Endodermal cell (in vitro differentiated cells): Measurements from ENCODE around the gene GPM6B. TPM values are rescaled to one million over a fixed set of nuclear protein-coding genes. Genes with fewer than 3 reads are reported as not detected.

ENCODE experiments used
- DNase-seq: peaks from one replicate; pipeline ENCODE4 v3.0.0-alpha.2; 2017
- H3K27ac ChIP-seq: 2 replicates; pipeline ENCODE4 v1.5.1; 2013; ENCODE audit warnings: mild to moderate bottlenecking, low read depth, low read length, moderate library complexity
- H3K27me3 ChIP-seq: 2 replicates; pipeline ENCODE4 v1.6.1; 2013; ENCODE audit warnings: mild to moderate bottlenecking, low read length, moderate library complexity; ENCODE audit not compliant: insufficient read depth, control insufficient read depth, poor library complexity, severe bottlenecking
- H3K36me3 ChIP-seq: 2 replicates; pipeline ENCODE4 v1.7.0; 2013; ENCODE audit warnings: mild to moderate bottlenecking, low read length, moderate library complexity; ENCODE audit not compliant: control insufficient read depth, insufficient read depth
- H3K4me1 ChIP-seq: one replicate; pipeline ENCODE4 v1.7.0; 2013; ENCODE audit warnings: low read length; ENCODE audit not compliant: control insufficient read depth, insufficient read depth
- H3K4me3 ChIP-seq: 2 replicates; pipeline ENCODE4 v1.5.1; 2013; ENCODE audit warnings: mild to moderate bottlenecking, low read length, moderate library complexity
- H3K9ac ChIP-seq: 2 replicates; pipeline ENCODE4 v1.6.1; 2013; ENCODE audit warnings: mild to moderate bottlenecking, low read length, moderate library complexity; ENCODE audit not compliant: poor library complexity, severe bottlenecking; ENCODE audit errors: extremely low read depth
- H3K9me3 ChIP-seq: 2 replicates; pipeline ENCODE4 v1.6.1; 2013; ENCODE audit warnings: mild to moderate bottlenecking, low read length, moderate library complexity; ENCODE audit not compliant: control insufficient read depth
- H3K27ac Mint-ChIP-seq: 2 replicates; pipeline ENCODE4 v1.8.0; 2020; ENCODE audit warnings: mixed read lengths
- H3K27me3 Mint-ChIP-seq: 2 replicates; pipeline ENCODE4 v1.8.0; 2021; ENCODE audit warnings: mild to moderate bottlenecking, mixed read lengths; ENCODE audit not compliant: insufficient read depth
- H3K36me3 Mint-ChIP-seq: 2 replicates; pipeline ENCODE4 v1.8.0; 2020; ENCODE audit warnings: low read depth, mixed read lengths
- H3K4me1 Mint-ChIP-seq: 2 replicates; pipeline ENCODE4 v1.8.0; 2020; ENCODE audit warnings: mixed read lengths
- H3K4me3 Mint-ChIP-seq: 2 replicates; pipeline ENCODE4 v1.8.0; 2020; ENCODE audit warnings: mild to moderate bottlenecking, moderate library complexity, mixed read lengths
- H3K9me3 Mint-ChIP-seq: 2 replicates; pipeline ENCODE4 v1.8.0; 2020; ENCODE audit warnings: mild to moderate bottlenecking, mixed read lengths
- WGBS, 2 experiments: methylation state at CpG; one replicate each; pipeline versions ENCODE4 v1.1.5 to v1.1.7; 2013; ENCODE audit warnings: missing lambda C conversion rate in 2 of 2, mixed read lengths in 1 of 2; ENCODE audit not compliant: insufficient coverage in 1 of 2, insufficient read length in 1 of 2; 5-methylcytosine and 5-hydroxymethylcytosine counted together
- total RNA-seq, 2 donors: library from RNA; stranded (reverse); fragmentation: NEBNext Ultra II Directional in 1 of 2; extraction: Animal tissue kit (Norgen Biotek cat#: 25700) in 1 of 2; gene quantifications; 2 replicates in 1 of 2; 3 replicates in 1 of 2; pipeline ENCODE4 v1.2.1, GENCODE V29; 2021
- TF ChIP-seq, protein P1 (sequence below): fragments of 200-600 bp; sonication (generic); conservative IDR thresholded peaks from 2 replicates; pipeline ENCODE4 v1.5.0; 2021; ENCODE audit warnings: antibody characterized with exemption, mild to moderate bottlenecking

Gene GPM6B
- total RNA-seq, 2 donors from 2014 or later: 26.2 to 61.1 TPM

DNA sequence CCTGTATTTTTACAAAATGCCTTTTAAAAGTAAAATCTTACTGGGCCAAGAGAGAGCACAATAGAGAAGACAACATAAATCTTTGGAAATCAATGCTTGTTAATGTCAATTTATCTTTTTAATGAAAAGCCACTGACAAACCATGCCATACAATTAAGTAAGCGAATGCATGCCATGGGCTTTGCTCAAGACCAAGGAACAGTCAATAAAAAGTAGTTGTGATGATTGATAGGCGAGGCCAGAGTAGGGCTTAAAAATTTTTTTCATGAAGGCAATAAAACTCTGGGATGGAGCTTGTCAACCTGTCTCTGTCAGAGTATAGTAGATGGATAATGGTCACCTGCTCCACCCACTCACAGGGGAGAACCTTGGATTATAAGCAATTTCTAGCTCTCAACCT is 17.5 kb upstream of the GPM6B start:
- no peaks in the 10 kb centered on the region for H3K36me3 ChIP-seq
- 71 to 92% methylated on average over 1 to 2 of the region's 2 CpGs for WGBS, 2 experiments
- DNase-seq: no peak
- H3K27ac ChIP-seq: no peak overlapping the region
- H3K9ac ChIP-seq: no peak overlapping the region
- Mint-ChIP-seq H3K36me3 (no peaks in the 10 kb centered on the region), H3K9me3 (peaks cover 45% of the 10 kb centered on the region), H3K27me3 (no peaks in the 10 kb centered on the region), H3K4me3 (no peak overlapping the region), H3K4me1 (peaks cover 18% of the 10 kb centered on the region), H3K27ac (no peak overlapping the region)
- no peaks in the 10 kb centered on the region for H3K4me1 ChIP-seq
- no peak overlapping the region for H3K4me3 ChIP-seq
- no peaks in the 10 kb centered on the region for H3K27me3 ChIP-seq
- H3K9me3 ChIP-seq: no peaks in the 10 kb centered on the region
- TF ChIP-seq, protein P1, sequence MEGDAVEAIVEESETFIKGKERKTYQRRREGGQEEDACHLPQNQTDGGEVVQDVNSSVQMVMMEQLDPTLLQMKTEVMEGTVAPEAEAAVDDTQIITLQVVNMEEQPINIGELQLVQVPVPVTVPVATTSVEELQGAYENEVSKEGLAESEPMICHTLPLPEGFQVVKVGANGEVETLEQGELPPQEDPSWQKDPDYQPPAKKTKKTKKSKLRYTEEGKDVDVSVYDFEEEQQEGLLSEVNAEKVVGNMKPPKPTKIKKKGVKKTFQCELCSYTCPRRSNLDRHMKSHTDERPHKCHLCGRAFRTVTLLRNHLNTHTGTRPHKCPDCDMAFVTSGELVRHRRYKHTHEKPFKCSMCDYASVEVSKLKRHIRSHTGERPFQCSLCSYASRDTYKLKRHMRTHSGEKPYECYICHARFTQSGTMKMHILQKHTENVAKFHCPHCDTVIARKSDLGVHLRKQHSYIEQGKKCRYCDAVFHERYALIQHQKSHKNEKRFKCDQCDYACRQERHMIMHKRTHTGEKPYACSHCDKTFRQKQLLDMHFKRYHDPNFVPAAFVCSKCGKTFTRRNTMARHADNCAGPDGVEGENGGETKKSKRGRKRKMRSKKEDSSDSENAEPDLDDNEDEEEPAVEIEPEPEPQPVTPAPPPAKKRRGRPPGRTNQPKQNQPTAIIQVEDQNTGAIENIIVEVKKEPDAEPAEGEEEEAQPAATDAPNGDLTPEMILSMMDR: no peak

DNA sequence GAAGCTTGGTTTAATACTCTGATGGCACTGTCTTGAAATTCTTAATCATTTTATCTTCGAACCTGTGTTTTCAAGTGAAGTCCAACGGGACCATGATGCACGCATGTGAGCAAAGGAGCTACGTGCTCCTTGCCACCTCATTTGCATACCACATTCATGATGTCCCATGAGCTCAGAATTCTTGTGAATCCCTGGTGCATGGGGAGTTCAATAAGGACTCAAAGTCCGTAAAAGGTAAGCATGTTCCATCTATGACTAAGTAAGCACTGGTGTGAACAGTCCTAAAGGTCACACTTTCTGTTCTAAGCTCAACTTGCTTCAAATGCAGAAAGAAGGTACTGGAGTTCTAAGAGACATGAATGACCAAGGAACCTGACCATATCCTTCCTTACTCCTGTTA is 13.1 kb upstream of the GPM6B start:
- TF ChIP-seq, protein P1: no peak
- Histone ChIP-seq H3K36me3 (no peaks in the 10 kb centered on the region), H3K4me1 (no peaks in the 10 kb centered on the region), H3K27ac (no peak overlapping the region), H3K9me3 (no peaks in the 10 kb centered on the region), H3K9ac (no peak overlapping the region), H3K27me3 (no peaks in the 10 kb centered on the region), H3K4me3 (no peak overlapping the region)
- 93 to 98% methylated on average over 5 of the region's 5 CpGs for WGBS, 2 experiments
- Mint-ChIP-seq H3K9me3 (peaks cover 51% of the 10 kb centered on the region), H3K27me3 (no peaks in the 10 kb centered on the region), H3K27ac (no peak overlapping the region), H3K4me1 (no peaks in the 10 kb centered on the region), H3K4me3 (no peak overlapping the region), H3K36me3 (peaks cover 2% of the 10 kb centered on the region)
- no peak for DNase-seq

DNA sequence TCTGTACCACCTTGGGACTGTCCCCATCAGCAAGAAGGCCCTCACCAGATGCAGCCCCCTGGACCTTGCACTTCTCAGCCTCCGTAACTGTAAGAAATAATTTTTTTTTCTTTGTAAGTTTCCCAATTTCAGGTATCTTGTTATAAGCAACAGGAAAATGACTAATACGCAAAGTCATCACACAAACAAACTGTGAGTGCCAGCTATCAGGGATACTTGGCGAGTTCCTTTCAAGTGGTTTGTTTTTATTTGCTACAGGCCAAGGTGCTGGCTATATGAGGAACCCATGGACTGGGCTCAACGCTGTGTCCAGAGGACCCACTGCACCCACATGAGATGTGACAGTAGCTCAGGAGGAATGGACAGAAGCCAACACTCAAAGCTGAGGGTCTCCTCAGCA is 11.5 kb upstream of the GPM6B start:
- no peaks in the 10 kb centered on the region for H3K4me1 Mint-ChIP-seq
- no peaks in the 10 kb centered on the region for H3K27me3 Mint-ChIP-seq
- no peak overlapping the region for H3K27ac Mint-ChIP-seq
- H3K9ac ChIP-seq: no peak overlapping the region
- no peaks in the 10 kb centered on the region for H3K27me3 ChIP-seq
- 98 to 100% methylated on average over 1 to 4 of the region's 4 CpGs for WGBS, 2 experiments
- no peak overlapping the region for H3K4me3 ChIP-seq
- H3K4me1 ChIP-seq: no peaks in the 10 kb centered on the region
- peaks cover 52% of the 10 kb centered on the region for H3K9me3 Mint-ChIP-seq
- H3K27ac ChIP-seq: no peak overlapping the region
- peaks cover 4% of the 10 kb centered on the region for H3K36me3 Mint-ChIP-seq
- no peak overlapping the region for H3K4me3 Mint-ChIP-seq
- H3K9me3 ChIP-seq: no peaks in the 10 kb centered on the region
- no peaks in the 10 kb centered on the region for H3K36me3 ChIP-seq
- TF ChIP-seq, protein P1: no peak
- no peak for DNase-seq
